ENCODE data around the gene ADA. TPM values are rescaled to one million over a fixed set of nuclear protein-coding genes. Genes with fewer than 3 reads are reported as not detected.
A peak's percentile ranks its signal among the peaks of the same experiment; 100 is the strongest.

ADA gene
- total RNA-seq, 5 donors from 2014 or later (not counting 1 experiment from before 2014, with no cell fraction given) = 21.9 to 42.1 (median 33.3) TPM

DNA sequence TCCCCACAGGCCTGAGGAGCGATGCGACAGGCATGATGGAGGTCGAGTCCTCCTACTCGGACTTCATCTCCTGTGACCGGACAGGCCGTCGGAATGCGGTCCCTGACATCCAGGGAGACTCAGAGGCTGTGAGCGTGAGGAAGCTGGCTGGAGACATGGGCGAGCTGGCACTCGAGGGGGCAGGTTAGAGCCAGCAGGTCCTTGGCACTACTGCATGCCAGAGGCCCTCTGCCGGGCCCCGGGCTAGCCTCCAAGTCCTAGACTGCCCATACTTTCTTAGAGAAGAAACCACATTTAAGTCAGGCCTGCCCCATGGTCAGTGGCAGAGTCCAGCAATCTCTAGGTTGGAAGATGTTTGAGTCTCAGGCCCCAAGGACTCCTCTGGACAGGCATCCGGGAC is 37.0 kb downstream of the ADA start:
- CTCF ChIA-PET = interaction anchor here in 1 of 2 donors (0.6 kb wide), 1 partner anchor 540 kb away, joined by 3 read pairs; no protein-coding TSS in a partner anchor
- ATAC-seq (replicated peaks in 1 of 4) (no peak), DNase-seq (no peak)
- WGBS (ENCODE audit: insufficient coverage) = 96% methylated on average over 14 of the region's 14 CpGs
- Histone ChIP-seq H3K27ac (ENCODE audit: low read length) (peak overlapping the region; percentile 52), H3K36me3 (ENCODE audit: control insufficient read depth in 2 of 2, extremely low read depth in 1 of 2, insufficient read depth in 1 of 2, low read length in 1 of 2) (peaks cover 7 to 19% of the 10 kb centered on the region in 2 donors), H3K4me1 (ENCODE audit: control insufficient read depth in 1 of 2, extremely low read depth in 1 of 2, insufficient read depth in 2 of 2, low read length in 2 of 2) (peaks cover 29 to 77% of the 10 kb centered on the region in 2 experiments), H3K9me3 (no peaks in the 10 kb centered on the region), H3K27me3 (replicated peaks in 1 of 2; ENCODE audit: control insufficient read depth in 2 of 2, extremely low read depth in 1 of 2, insufficient read depth in 2 of 2, low read length in 1 of 2) (no peaks in the 10 kb centered on the region), H3K4me3 (ENCODE audit: control insufficient read depth in 1 of 2, extremely low read depth in 1 of 2, low read length in 1 of 2) (no peak overlapping the region)
- Mint-ChIP-seq H3K27me3 (no peaks in the 10 kb centered on the region), H3K4me1 (peaks cover 76 to 80% (median 77%) of the 10 kb centered on the region in 3 donors), H3K9me3 (no peaks in the 10 kb centered on the region), H3K27ac (peak overlapping the region; percentile 92 to 93), H3K36me3 (peaks cover 10% of the 10 kb centered on the region), H3K4me3 (peak overlapping the region in 1 of 3 donors; percentile 80)
- POLR2A ChIA-PET = interaction anchor here in 1 of 2 donors (1.0 kb wide), 1 partner anchor 96 kb away, joined by 20 read pairs; no protein-coding TSS in a partner anchor

GRCh38 chr20:44613575-44613974 is 37.9 kb downstream of the ADA start:
- WGBS (ENCODE audit: insufficient coverage) = 97% methylated on average over 5 of the region's 5 CpGs
- H3K27me3 ChIP-seq (replicated peaks in 1 of 2; ENCODE audit: control insufficient read depth in 2 of 2, extremely low read depth in 1 of 2, insufficient read depth in 2 of 2, low read length in 1 of 2) = no peaks in the 10 kb centered on the region
- ATAC-seq (replicated peaks in 1 of 4) (no peak), DNase-seq (no peak)
- ChIA-PET CTCF (no interaction called here), POLR2A (no interaction called here)
- H3K9me3 ChIP-seq = no peaks in the 10 kb centered on the region
- H3K27ac ChIP-seq (ENCODE audit: low read length) = peak overlapping the region; percentile 14
- no peak overlapping the region for H3K4me3 ChIP-seq (ENCODE audit: control insufficient read depth in 1 of 2, extremely low read depth in 1 of 2, low read length in 1 of 2)
- Mint-ChIP-seq H3K4me3 (no peak overlapping the region), H3K27ac (peak overlapping the region; percentile 1 to 92), H3K4me1 (peaks cover 66 to 70% (median 69%) of the 10 kb centered on the region in 3 donors), H3K27me3 (no peaks in the 10 kb centered on the region), H3K36me3 (peaks cover 6% of the 10 kb centered on the region), H3K9me3 (no peaks in the 10 kb centered on the region)
- peaks cover 7 to 14% of the 10 kb centered on the region in 2 donors for H3K36me3 ChIP-seq (ENCODE audit: control insufficient read depth in 2 of 2, extremely low read depth in 1 of 2, insufficient read depth in 1 of 2, low read length in 1 of 2)
- peaks cover 29 to 73% of the 10 kb centered on the region in 2 experiments for H3K4me1 ChIP-seq (ENCODE audit: control insufficient read depth in 1 of 2, extremely low read depth in 1 of 2, insufficient read depth in 2 of 2, low read length in 2 of 2)

- POLR2A ChIA-PET = interaction anchor here (0.6 to 1.0 kb wide), 5 partner anchors 40 to 228 kb away, joined by 3 to 6 read pairs (median 4); partner anchors contain the start of gene TTPAL (in 1 of the 2)
- Mint-ChIP-seq H3K27ac (peak overlapping the region; percentile 91 to 98), H3K9me3 (no peaks in the 10 kb centered on the region), H3K4me1 (peaks cover 39 to 42% (median 39%) of the 10 kb centered on the region in 3 donors), H3K4me3 (peak overlapping the region in 2 of 3 donors; percentile 44 to 59), H3K27me3 (no peaks in the 10 kb centered on the region), H3K36me3 (peaks cover 6% of the 10 kb centered on the region)
- WGBS (ENCODE audit: insufficient coverage) = no CpG with 5 or more reads among the region's 1 CpG
- H3K9me3 ChIP-seq = no peaks in the 10 kb centered on the region
- no peak overlapping the region for H3K4me3 ChIP-seq (ENCODE audit: control insufficient read depth in 1 of 2, extremely low read depth in 1 of 2, low read length in 1 of 2)
- H3K27me3 ChIP-seq (replicated peaks in 1 of 2; ENCODE audit: control insufficient read depth in 2 of 2, extremely low read depth in 1 of 2, insufficient read depth in 2 of 2, low read length in 1 of 2) = no peaks in the 10 kb centered on the region
- peak; percentile 52 to 72 (median 56) for ATAC-seq (replicated peaks in 1 of 4)
- peak overlapping the region; percentile 77 for H3K27ac ChIP-seq (ENCODE audit: low read length)
- peaks cover 7% of the 10 kb centered on the region in 2 donors for H3K36me3 ChIP-seq (ENCODE audit: control insufficient read depth in 2 of 2, extremely low read depth in 1 of 2, insufficient read depth in 1 of 2, low read length in 1 of 2)
- H3K4me1 ChIP-seq (ENCODE audit: control insufficient read depth in 1 of 2, extremely low read depth in 1 of 2, insufficient read depth in 2 of 2, low read length in 2 of 2) = peaks cover 25 to 42% of the 10 kb centered on the region in 2 experiments
- DNase-seq = peak in 31 of 35 experiments; percentile 18 to 72 (median 37)
- CTCF ChIA-PET = interaction anchor here (0.6 to 2.2 kb wide), 17 partner anchors 8 to 805 kb away, joined by 3 to 13 read pairs (median 4); partner anchors contain the start of genes PIGT (in 1 of the 2), PKIG (in 1 of the 2), SERINC3 (in 1 of the 2) and TTPAL (in 1 of the 2)
Observed at GRCh38 chr20:44610313-44610962, 41.1 kb downstream of the ADA start.

DNA sequence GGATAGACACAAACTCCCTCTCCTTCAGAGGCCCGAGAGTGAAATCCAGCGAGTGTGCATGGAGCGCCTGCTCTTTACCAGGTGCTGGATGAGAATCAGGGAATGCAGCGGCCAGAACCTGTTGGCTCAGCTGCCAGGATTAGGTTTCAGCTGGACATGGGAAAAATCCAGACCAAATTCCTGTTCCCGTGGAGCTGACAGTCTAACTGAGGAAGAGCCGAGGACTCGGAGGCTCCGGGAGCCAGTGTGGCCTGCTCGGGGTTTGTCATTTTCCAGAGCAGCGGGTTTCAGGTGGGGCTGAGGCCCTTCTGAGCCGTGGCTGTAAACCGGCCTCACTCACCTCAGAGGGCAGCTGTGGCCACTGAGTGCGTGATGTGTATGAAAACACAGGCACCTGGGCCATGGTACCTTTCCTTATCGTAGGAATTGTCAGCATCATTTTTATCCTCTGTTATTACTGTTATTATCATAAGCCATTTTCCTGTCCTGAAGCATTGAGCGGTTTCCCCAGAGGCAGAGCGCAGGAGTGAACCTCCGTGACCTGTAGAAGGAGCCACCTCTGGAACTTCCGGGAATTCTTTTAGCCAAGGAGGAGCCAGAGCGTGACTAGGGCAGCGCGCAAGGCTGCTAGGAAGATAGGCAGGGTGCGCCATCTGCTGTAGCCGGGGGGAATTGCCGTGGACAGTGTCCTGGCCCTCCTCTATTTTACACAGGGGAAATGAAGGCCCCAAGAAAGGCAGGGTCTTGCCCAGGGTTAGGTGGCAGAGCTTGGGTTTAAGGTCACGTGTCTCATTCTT is 41.8 kb downstream of the ADA start:
- peaks cover 32 to 35% (median 32%) of the 10 kb centered on the region in 3 donors for H3K4me1 Mint-ChIP-seq
- peak overlapping the region in 1 of 2 donors; percentile 4 for H3K4me3 ChIP-seq (ENCODE audit: control insufficient read depth in 1 of 2, extremely low read depth in 1 of 2, low read length in 1 of 2)
- peaks cover 19 to 34% of the 10 kb centered on the region in 2 experiments for H3K4me1 ChIP-seq (ENCODE audit: control insufficient read depth in 1 of 2, extremely low read depth in 1 of 2, insufficient read depth in 2 of 2, low read length in 2 of 2)
- peak overlapping the region; percentile 91 to 98 for H3K27ac Mint-ChIP-seq
- DNase-seq (peak; percentile 50 to 91 (median 79)), ATAC-seq (replicated peaks in 1 of 4) (peak; percentile 78 to 92 (median 86))
- H3K9me3 ChIP-seq = no peaks in the 10 kb centered on the region
- H3K27me3 Mint-ChIP-seq = no peaks in the 10 kb centered on the region
- peaks cover 3 to 7% of the 10 kb centered on the region in 2 donors for H3K36me3 ChIP-seq (ENCODE audit: control insufficient read depth in 2 of 2, extremely low read depth in 1 of 2, insufficient read depth in 1 of 2, low read length in 1 of 2)
- H3K9me3 Mint-ChIP-seq = no peaks in the 10 kb centered on the region
- peak overlapping the region; percentile 77 for H3K27ac ChIP-seq (ENCODE audit: low read length)
- CTCF ChIA-PET = interaction anchor here (0.6 to 2.2 kb wide), 17 partner anchors 9 to 806 kb away, joined by 3 to 13 read pairs (median 4); partner anchors contain the start of genes PIGT (in 1 of the 2), PKIG (in 1 of the 2), SERINC3 (in 1 of the 2) and TTPAL (in 1 of the 2)
- POLR2A ChIA-PET = interaction anchor here (0.6 to 1.0 kb wide), 4 partner anchors 40 to 227 kb away, joined by 3 to 6 read pairs (median 4); partner anchors contain the start of gene TTPAL (in 1 of the 2)
- 51% methylated on average over 17 of the region's 25 CpGs for WGBS (ENCODE audit: insufficient coverage)
- no peaks in the 10 kb centered on the region for H3K27me3 ChIP-seq (replicated peaks in 1 of 2; ENCODE audit: control insufficient read depth in 2 of 2, extremely low read depth in 1 of 2, insufficient read depth in 2 of 2, low read length in 1 of 2)
- peaks cover 6% of the 10 kb centered on the region for H3K36me3 Mint-ChIP-seq
- H3K4me3 Mint-ChIP-seq = peak overlapping the region in 2 of 3 donors; percentile 44 to 59

DNA sequence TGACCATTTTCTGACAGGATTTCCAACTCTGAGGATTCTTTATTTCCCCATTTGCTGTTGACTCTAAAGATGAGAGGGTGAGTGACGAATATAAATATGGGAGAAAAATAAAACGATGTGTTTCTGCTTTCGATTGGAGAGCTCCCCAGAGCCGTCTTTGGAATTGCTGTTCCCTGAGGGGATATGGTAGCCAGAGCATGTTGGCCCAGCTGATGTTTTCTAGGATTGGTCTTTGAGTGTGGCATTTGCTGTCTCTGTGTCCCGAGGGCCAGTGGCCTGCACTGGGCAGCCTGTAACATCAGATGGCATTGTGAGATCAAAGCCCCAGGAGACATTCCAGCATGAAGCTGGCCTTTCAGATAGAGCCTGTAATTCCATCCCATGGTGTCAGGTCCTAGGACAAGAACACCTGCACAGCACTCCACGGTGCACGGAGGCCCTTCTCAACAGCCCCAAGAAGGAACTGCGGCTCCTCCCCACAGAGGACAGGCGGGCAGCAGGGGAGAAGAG is 42.4 kb downstream of the ADA start:
- ATAC-seq (replicated peaks in 1 of 4) (no peak), DNase-seq (no peak)
- ChIA-PET CTCF (interaction anchor here in 1 of 2 donors (0.5 to 2.2 kb wide), 6 partner anchors 26 to 395 kb away, joined by 3 to 13 read pairs (median 4); partner anchors contain the start of genes PKIG and SERINC3), POLR2A (interaction anchor here in 1 of 2 donors (0.6 kb wide), 1 partner anchor 8 kb away, joined by 4 read pairs; no protein-coding TSS in a partner anchor)
- peak overlapping the region; percentile 52 for H3K27ac Mint-ChIP-seq
- H3K4me1 Mint-ChIP-seq = peaks cover 25 to 28% (median 27%) of the 10 kb centered on the region in 3 donors
- no peak overlapping the region for H3K4me3 Mint-ChIP-seq
- Histone ChIP-seq H3K9me3 (no peaks in the 10 kb centered on the region), H3K27ac (ENCODE audit: low read length) (no peak overlapping the region), H3K27me3 (replicated peaks in 1 of 2; ENCODE audit: control insufficient read depth in 2 of 2, extremely low read depth in 1 of 2, insufficient read depth in 2 of 2, low read length in 1 of 2) (no peaks in the 10 kb centered on the region), H3K36me3 (ENCODE audit: control insufficient read depth in 2 of 2, extremely low read depth in 1 of 2, insufficient read depth in 1 of 2, low read length in 1 of 2) (peaks cover 0 to 4% of the 10 kb centered on the region in 2 donors), H3K4me1 (ENCODE audit: control insufficient read depth in 1 of 2, extremely low read depth in 1 of 2, insufficient read depth in 2 of 2, low read length in 2 of 2) (peaks cover 14 to 28% of the 10 kb centered on the region in 2 experiments), H3K4me3 (ENCODE audit: control insufficient read depth in 1 of 2, extremely low read depth in 1 of 2, low read length in 1 of 2) (no peak overlapping the region)
- no peaks in the 10 kb centered on the region for H3K9me3 Mint-ChIP-seq
- no peaks in the 10 kb centered on the region for H3K27me3 Mint-ChIP-seq
- H3K36me3 Mint-ChIP-seq = peaks cover 3% of the 10 kb centered on the region
- 99% methylated on average over 8 of the region's 9 CpGs for WGBS (ENCODE audit: insufficient coverage)

All from T-cell (primary cell).